ENCODE results near the gene SNX3.

SNX3 gene

DNA sequence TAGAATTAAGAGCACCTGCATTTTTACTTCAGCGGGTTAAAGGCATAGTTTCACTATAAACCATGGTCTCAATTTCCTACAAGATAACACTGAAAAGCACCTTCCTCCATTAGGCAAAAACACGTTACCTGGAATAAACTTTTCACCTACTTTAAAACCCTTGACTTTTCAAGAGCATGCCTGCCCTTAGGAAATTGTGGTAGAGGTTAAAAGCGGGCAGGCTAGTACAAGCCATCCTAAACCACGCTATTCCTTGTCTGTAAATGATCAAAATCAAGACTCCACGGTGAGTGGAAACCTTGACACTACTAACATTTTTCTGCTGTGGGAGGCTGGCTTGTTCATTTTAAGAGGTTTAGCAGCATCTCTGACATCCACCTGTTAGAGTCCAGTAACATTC, 51.1 kb downstream of the SNX3 start:
- no peak overlapping the region for H3K27ac Mint-ChIP-seq
- H3K9me3 Mint-ChIP-seq, result no peaks in the 10 kb centered on the region
- H3K4me1 Mint-ChIP-seq (ENCODE audit: low read depth), result peaks cover 16% of the 10 kb centered on the region
- no peak overlapping the region for H3K4me3 Mint-ChIP-seq
- intact Hi-C loops (cut with micrococcal nuclease), result loop anchor here (10.0 kb wide), 1 partner anchor 155 kb away; no protein-coding TSS in a partner anchor
- no peaks in the 10 kb centered on the region for H3K27me3 Mint-ChIP-seq
- peaks cover 72% of the 10 kb centered on the region for H3K36me3 Mint-ChIP-seq (ENCODE audit: low read depth)

DNA sequence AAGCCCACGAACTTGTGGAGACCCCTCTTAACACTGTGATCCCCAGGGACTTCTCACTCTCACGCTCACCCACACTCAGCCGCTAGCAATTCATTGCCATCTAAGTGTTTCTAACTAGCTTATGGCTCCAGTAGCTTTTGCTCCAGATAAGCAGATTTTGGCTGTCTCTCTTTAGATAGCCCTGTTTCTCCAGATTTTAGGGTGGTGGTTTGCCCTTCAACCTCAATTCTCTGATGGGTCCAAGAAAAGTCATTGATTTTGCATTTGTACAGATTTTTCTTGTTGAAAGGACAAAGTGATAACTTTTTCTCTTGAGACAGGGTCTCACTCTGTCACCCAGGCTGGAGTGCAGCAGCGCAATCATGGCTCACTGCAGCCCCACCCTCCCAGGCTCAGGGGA, 53.8 kb downstream of the SNX3 start:
- H3K36me3 Mint-ChIP-seq (ENCODE audit: low read depth), result peaks cover 69% of the 10 kb centered on the region
- no peak overlapping the region for H3K27ac Mint-ChIP-seq
- intact Hi-C loops (cut with micrococcal nuclease), result loop anchor here (10.0 kb wide), 1 partner anchor 158 kb away; no protein-coding TSS in a partner anchor

DNA sequence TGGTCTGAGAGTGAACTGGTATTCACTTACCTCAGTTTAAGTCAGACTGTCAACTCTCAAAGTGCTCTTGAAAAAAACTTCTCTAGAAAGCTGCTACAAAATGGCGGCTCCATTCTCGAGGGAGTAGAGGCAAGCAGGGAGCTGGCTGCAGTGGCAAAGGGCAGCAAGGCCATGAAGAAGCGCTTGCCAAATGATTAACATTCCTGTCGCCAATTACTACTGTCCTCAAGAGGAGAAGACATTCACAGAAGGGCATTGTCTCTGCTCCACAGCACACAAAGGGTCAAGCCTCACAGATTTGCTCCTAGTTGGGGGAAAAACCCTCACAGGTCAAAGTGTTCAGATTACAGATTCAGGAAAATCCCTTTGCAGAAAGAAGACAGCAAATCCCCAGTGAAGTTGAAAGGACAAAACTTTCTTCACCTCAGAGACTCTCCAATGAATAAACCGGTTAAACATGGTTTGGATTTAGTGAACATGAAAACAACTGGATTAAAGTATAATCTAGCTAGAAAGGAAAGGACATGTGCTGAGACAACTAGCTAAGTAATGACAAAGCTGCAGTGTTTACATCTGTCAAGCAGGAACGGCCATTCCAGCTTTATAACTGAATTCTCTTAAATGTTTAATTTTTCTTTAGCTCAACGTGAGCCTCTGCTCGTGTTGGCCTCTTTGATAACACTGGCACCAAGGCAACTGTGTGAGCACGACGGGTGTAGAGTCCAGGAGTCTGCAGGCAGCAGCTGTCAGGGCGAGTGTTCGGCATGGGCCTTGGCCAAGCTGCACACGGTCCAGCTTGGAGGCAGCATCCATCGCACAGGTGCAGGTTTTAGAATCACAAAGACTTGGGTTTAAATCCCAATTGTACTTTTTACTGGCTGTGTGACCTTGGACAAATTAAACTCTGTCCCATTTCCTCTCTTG, 57.4 kb downstream of the SNX3 start:
- no peak overlapping the region for H3K4me3 Mint-ChIP-seq
- H3K27ac Mint-ChIP-seq, result no peak overlapping the region
- no peaks in the 10 kb centered on the region for H3K9me3 Mint-ChIP-seq
- H3K4me1 Mint-ChIP-seq (ENCODE audit: low read depth), result no peaks in the 10 kb centered on the region
- intact Hi-C loops (cut with micrococcal nuclease), result loop anchor here (10.0 kb wide), 1 partner anchor 161 kb away; no protein-coding TSS in a partner anchor
- peaks cover 33% of the 10 kb centered on the region for H3K36me3 Mint-ChIP-seq (ENCODE audit: low read depth)
- no peaks in the 10 kb centered on the region for H3K27me3 Mint-ChIP-seq

More for the DNA sequence above, 53.8 kb downstream of the SNX3 start:
- H3K4me3 Mint-ChIP-seq, result no peak overlapping the region
- H3K4me1 Mint-ChIP-seq (ENCODE audit: low read depth), result peaks cover 16% of the 10 kb centered on the region
- no peaks in the 10 kb centered on the region for H3K27me3 Mint-ChIP-seq
- no peaks in the 10 kb centered on the region for H3K9me3 Mint-ChIP-seq

DNA sequence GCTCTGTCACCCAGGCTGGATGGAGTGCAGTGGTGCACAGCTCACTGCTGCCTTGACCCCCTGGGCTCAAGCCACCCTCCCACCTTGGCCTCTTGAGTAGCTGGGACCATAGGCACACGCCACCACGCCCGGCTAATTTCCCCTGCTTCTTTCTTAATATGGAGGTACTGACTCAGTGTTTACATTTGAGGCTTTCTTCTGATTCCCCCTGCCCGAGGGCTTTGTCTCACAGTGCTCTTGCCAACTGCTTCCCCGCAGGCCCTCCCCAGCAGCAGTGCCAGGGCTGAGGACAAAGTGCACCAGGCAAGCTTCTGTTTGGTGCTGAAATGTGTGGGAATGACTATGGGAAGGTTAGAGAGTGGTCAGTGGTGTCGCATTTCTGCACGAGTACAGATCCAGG, 60.2 kb downstream of the SNX3 start:
- H3K4me1 Mint-ChIP-seq (ENCODE audit: low read depth), result no peaks in the 10 kb centered on the region

DNA sequence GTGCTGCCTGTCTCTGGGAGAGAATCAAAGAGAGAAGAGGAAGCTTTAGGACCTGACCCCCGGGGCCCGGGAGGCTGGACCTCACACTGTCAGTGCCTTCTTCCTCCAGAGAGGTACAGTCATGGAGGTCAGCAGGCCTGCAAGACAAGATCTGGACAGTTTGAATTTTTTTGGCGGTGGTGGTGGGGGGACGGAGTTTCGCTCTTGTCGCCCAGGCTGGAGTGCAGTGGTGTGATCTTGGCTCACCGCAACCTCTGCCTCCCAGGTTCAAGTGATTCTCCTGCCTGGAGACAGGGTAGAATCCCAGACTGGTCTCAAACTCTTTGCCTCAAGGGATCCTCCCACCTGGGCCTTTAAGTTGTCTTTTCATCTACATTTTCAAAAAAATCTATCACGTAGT, 60.7 kb downstream of the SNX3 start:
- Mint-ChIP-seq H3K4me3 (no peak overlapping the region), H3K9me3 (no peaks in the 10 kb centered on the region), H3K4me1 (ENCODE audit: low read depth) (no peaks in the 10 kb centered on the region), H3K36me3 (ENCODE audit: low read depth) (peaks cover 11% of the 10 kb centered on the region), H3K27ac (no peak overlapping the region), H3K27me3 (peaks cover 1% of the 10 kb centered on the region)
- intact Hi-C loops (cut with micrococcal nuclease), result loop anchor here (10.0 kb wide), 1 partner anchor 165 kb away; no protein-coding TSS in a partner anchor

More for the DNA sequence above, 60.2 kb downstream of the SNX3 start:
- Mint-ChIP-seq H3K9me3 (no peaks in the 10 kb centered on the region), H3K36me3 (ENCODE audit: low read depth) (peaks cover 12% of the 10 kb centered on the region), H3K27me3 (no peaks in the 10 kb centered on the region), H3K27ac (no peak overlapping the region), H3K4me3 (no peak overlapping the region)
- intact Hi-C loops (cut with micrococcal nuclease), result loop anchor here (10.0 kb wide), 1 partner anchor 164 kb away; no protein-coding TSS in a partner anchor

DNA sequence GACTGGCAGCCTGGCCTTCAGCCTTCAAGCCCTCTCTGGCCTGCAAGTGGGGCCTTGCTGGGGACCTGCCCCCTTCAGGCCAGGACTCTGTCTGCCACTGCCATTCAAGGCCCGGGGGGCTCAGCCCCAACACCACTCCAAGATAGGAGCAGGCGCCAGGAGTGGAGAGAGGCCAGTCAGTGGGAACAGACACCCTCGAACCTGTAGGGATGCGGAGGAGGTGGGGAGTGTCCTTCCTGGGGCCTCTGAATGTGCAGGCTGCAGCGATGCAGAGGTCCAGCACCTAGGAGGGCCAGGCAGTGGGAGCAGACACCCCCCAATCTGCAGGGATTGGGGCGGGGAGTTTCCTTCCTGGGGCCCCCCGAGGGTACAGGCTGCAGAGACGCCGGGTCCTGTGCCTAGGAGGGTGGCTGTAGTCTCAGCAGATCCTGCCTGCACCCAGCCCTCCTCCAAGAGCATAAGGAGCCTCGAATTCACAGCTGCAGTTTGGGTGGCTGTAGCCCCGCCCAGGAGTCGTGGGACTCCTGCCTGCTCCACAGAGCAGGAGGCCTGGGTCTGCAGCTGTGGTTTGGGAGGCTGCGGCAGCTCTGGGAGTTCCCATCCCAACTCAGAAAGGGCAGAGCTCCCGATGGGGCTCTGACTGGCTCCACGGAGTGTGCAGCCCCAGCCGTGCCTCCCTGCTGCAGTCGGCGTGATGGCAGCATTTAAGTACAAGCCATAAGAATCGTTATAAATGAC, 61.9 kb downstream of the SNX3 start:
- Mint-ChIP-seq H3K27ac (no peak overlapping the region), H3K4me3 (no peak overlapping the region), H3K9me3 (no peaks in the 10 kb centered on the region), H3K27me3 (peaks cover 6% of the 10 kb centered on the region), H3K4me1 (ENCODE audit: low read depth) (no peaks in the 10 kb centered on the region), H3K36me3 (ENCODE audit: low read depth) (peaks cover 7% of the 10 kb centered on the region)
- intact Hi-C loops (cut with micrococcal nuclease), result no loop called here

DNA sequence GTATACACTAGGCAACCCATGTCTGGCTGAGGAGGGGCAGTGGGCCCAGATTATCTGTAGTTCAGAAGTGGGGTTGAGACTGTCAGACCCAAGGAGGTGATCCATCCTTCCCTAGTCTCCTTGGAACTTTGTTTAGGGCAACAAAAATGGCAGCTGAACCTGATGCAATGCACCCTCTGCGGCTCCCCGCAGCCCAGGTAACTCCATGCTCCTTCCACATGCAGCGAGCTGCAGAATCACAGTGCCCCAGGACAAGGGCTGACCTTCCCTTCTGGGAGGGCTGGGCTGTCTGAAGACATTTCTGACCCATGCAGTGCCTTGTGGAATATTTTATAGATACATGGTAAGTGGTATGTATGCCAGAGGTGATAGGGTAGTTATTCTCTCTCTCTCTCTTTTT, 65.6 kb downstream of the SNX3 start:
- H3K27me3 Mint-ChIP-seq, result peaks cover 15% of the 10 kb centered on the region
- no peaks in the 10 kb centered on the region for H3K4me1 Mint-ChIP-seq (ENCODE audit: low read depth)
- no peak overlapping the region for H3K4me3 Mint-ChIP-seq
- no peak overlapping the region for H3K27ac Mint-ChIP-seq
- H3K9me3 Mint-ChIP-seq, result no peaks in the 10 kb centered on the region
- H3K36me3 Mint-ChIP-seq (ENCODE audit: low read depth), result no peaks in the 10 kb centered on the region
- intact Hi-C loops (cut with micrococcal nuclease), result no loop called here

DNA sequence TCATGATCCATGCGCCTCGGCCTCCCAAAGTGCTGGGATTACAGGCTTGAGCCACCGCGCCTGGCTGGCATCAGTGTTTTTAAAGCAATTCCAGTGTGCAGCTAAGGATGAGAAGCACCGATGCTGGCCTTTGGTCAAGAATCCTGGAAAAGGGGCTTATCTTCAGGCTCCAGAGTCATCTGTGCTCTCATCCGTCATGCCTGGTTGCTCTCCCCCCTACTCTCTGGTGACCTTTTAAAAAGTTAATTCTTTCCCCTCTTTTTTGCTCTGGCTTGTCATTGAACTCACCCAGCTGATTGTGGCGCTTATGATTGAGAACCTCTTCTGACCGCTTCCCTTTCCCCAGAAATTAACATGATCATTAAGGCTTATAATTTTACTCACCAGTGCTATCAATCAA, 66.3 kb downstream of the SNX3 start:
- H3K27ac Mint-ChIP-seq, result no peak overlapping the region
- peaks cover 22% of the 10 kb centered on the region for H3K27me3 Mint-ChIP-seq
- no peaks in the 10 kb centered on the region for H3K36me3 Mint-ChIP-seq (ENCODE audit: low read depth)
- no peaks in the 10 kb centered on the region for H3K9me3 Mint-ChIP-seq
- intact Hi-C loops (cut with micrococcal nuclease), result no loop called here
- H3K4me3 Mint-ChIP-seq, result no peak overlapping the region
- no peaks in the 10 kb centered on the region for H3K4me1 Mint-ChIP-seq (ENCODE audit: low read depth)

DNA sequence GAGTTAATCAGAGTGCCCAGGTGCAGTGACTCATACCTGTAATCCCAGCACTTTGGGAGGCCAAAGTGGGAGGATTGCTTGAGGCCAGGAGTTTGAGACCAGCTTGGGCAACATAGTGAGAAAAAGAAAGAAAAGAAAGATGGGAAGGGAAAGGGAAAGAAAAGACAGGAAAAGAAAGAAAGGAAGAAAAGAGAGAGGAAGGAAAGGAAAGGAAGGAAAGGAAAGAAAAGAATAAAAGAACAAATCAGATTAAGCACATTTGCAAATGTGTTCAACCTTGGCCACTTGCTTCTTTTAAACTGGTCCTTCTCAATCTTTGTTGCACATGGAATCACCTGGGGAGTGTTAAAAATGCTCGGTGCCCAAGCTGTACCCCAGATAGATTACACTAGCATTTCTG, 67.0 kb downstream of the SNX3 start:
- Mint-ChIP-seq H3K27ac (no peak overlapping the region), H3K36me3 (ENCODE audit: low read depth) (no peaks in the 10 kb centered on the region), H3K27me3 (peaks cover 27% of the 10 kb centered on the region), H3K4me1 (ENCODE audit: low read depth) (no peaks in the 10 kb centered on the region), H3K9me3 (no peaks in the 10 kb centered on the region), H3K4me3 (no peak overlapping the region)
- intact Hi-C loops (cut with micrococcal nuclease), result no loop called here

DNA sequence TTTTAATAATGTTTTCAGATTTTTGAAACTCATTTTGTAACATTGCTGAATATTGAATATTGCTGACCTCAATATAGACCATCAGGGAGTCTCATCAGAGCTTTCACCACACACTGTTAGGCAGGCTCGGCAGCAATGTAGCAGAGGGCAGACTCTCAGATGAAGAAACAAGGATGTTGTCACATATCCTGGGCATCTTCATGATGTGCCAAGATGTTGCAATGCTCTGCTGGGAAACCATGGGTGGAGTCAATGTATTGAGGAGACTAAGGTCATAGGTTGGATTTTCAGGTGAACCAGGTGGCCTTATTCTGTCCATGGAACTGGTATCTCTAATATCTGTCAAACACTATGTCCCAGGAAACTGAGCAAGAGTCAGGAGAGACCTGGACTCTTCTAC, 67.7 kb downstream of the SNX3 start:
- Mint-ChIP-seq H3K4me3 (no peak overlapping the region), H3K4me1 (ENCODE audit: low read depth) (no peaks in the 10 kb centered on the region), H3K9me3 (no peaks in the 10 kb centered on the region), H3K27ac (no peak overlapping the region), H3K27me3 (peaks cover 29% of the 10 kb centered on the region), H3K36me3 (ENCODE audit: low read depth) (no peaks in the 10 kb centered on the region)
- intact Hi-C loops (cut with micrococcal nuclease), result no loop called here

DNA sequence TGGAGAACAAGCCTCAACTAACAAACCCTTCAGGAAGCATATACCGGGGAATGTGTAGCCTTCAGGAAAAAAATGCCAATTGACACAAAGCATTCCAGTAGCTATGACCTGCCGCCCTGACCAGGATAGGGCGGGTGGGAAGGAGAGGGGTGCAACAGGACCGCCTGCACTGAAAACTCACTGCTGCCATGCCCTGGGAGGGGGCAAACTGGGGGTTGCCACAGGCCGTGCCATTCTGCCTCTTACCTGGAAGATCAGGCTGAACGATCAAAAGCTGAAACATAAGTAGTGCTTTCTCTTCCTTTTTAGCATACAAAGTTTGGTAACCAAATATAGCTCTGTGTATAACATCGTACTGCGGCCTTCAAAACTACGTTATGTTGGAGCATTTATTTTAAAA, 73.3 kb downstream of the SNX3 start:
- Mint-ChIP-seq H3K4me3 (no peak overlapping the region), H3K27me3 (peaks cover 57% of the 10 kb centered on the region), H3K9me3 (no peaks in the 10 kb centered on the region), H3K27ac (no peak overlapping the region), H3K4me1 (ENCODE audit: low read depth) (no peaks in the 10 kb centered on the region), H3K36me3 (ENCODE audit: low read depth) (no peaks in the 10 kb centered on the region)
- intact Hi-C loops (cut with micrococcal nuclease), result no loop called here

DNA sequence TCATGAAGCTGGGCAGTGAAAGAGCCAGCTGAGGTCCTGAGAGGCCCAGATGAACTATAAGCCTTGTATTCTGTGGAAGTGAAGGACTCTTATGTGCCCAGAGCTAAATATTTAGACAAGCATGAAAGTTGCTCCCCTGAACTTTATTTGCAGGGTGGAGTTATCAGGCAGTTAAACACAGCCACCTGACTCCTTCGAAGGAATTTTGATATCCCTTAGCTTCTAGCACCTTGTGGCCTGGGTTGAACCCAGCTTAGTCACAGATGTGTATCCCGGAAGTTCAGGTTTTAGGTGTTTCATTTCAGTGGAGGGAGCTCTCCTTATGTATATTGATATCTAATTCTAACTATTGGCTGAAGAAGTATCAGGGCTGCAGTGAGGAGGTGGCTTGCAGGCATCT, 74.6 kb downstream of the SNX3 start:
- no peaks in the 10 kb centered on the region for H3K9me3 Mint-ChIP-seq
- intact Hi-C loops (cut with micrococcal nuclease), result no loop called here
- H3K36me3 Mint-ChIP-seq (ENCODE audit: low read depth), result no peaks in the 10 kb centered on the region
- no peaks in the 10 kb centered on the region for H3K4me1 Mint-ChIP-seq (ENCODE audit: low read depth)
- peaks cover 67% of the 10 kb centered on the region for H3K27me3 Mint-ChIP-seq
- H3K4me3 Mint-ChIP-seq, result no peak overlapping the region
- H3K27ac Mint-ChIP-seq, result no peak overlapping the region

DNA sequence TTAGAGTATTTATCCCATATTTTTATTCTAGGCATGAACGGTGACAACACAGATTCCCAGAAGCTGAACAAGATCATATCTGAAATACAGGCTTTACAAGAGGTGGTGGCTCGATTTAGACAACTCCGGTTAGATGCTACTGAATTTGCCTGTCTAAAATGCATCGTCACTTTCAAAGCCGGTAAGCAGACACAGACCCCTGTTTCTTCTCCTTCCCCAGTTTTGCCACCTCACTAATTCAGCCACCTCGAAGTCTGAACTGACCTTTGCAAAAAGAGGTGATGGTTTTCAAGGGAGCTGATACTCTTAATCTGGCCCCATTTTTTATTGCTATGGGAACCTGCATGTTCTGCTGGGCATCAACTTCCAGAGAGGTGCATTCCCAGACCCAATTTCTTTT, 80.1 kb downstream of the SNX3 start:
- no peaks in the 10 kb centered on the region for H3K36me3 Mint-ChIP-seq (ENCODE audit: low read depth)

DNA sequence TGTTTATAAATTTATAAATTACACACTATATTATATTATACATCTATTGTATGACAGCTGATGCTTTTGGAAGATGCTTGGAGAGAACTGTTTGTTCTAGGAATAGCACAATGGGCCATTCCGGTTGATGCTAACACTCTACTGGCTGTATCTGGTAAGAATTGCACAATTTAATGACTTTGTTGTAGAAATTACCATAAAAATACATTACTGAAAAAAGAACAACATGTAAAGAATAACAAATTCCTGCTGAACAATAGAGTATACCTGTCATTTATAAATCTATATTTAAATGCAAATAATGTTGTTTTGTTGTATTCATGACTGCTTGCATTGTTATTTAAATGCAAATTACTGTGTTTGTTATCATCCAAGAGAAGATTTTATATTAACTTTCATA, 80.6 kb downstream of the SNX3 start:
- intact Hi-C loops (cut with micrococcal nuclease), result no loop called here
- Mint-ChIP-seq H3K4me1 (ENCODE audit: low read depth) (peaks cover 15% of the 10 kb centered on the region), H3K27ac (no peak overlapping the region), H3K27me3 (peaks cover 73% of the 10 kb centered on the region), H3K4me3 (no peak overlapping the region), H3K9me3 (no peaks in the 10 kb centered on the region), H3K36me3 (ENCODE audit: low read depth) (no peaks in the 10 kb centered on the region)

More for the DNA sequence above, 80.1 kb downstream of the SNX3 start:
- H3K27ac Mint-ChIP-seq, result no peak overlapping the region
- intact Hi-C loops (cut with micrococcal nuclease), result no loop called here
- H3K4me3 Mint-ChIP-seq, result no peak overlapping the region
- H3K9me3 Mint-ChIP-seq, result no peaks in the 10 kb centered on the region
- peaks cover 73% of the 10 kb centered on the region for H3K27me3 Mint-ChIP-seq
- peaks cover 9% of the 10 kb centered on the region for H3K4me1 Mint-ChIP-seq (ENCODE audit: low read depth)

All from dendritic cell treated with granulocyte-macrophage colony-stimulating factor and Interleukin-4, amounts not matched to agents 40 ng/mL and 50 ng/mL, for 4 days (primary cell).